Measurements from ENCODE around the gene NALCN.

The NALCN gene

DNA sequence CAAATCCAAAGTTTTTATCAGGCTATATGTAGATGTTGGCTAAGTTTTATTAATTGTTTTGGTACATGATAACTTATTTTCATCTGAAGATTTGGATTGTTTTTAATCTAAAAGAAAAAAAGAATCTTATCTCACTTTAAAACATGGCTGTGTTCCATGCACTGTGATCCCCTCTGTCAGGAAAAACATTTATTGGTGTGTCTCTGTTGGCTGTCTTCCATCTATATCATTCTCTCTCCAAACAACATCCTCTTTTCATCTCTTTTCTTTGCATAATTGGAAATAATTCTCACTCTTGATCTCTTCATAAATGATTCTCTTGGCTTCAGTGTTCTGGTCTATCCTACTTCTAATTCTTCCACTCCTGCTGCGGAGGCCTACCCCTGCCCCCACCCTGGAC, 4.2 kb downstream of the NALCN start:
- no peak for DNase-seq

GRCh38 chr13:101408992-101409656, 7.2 kb downstream of the NALCN start:
- DNase-seq: no peak

DNA sequence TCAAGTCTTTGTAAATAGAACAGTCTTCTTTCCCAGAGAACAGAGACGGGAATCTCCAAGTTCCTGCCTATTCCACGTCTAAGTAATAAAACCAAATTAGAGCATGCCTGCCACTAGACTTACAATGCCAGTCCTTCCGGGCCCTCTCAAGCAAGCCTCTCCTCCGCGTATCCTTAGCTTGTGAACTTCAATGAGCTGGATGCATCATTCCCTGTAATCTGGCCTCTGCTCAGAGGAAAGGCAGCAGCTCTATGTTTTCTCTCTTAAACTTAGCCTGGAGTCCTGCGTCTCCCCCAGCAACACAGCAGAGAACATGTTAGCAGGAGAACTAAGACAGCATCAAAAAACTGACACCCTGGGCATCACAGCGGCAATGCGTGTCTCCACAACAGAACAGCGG, 8.2 kb downstream of the NALCN start:
- no peak for DNase-seq

GRCh38 chr13:101406791-101407190, 9.5 kb downstream of the NALCN start:
- DNase-seq: no peak

GRCh38 chr13:101401196-101401595, 15.1 kb downstream of the NALCN start:
- DNase-seq: no peak

DNA sequence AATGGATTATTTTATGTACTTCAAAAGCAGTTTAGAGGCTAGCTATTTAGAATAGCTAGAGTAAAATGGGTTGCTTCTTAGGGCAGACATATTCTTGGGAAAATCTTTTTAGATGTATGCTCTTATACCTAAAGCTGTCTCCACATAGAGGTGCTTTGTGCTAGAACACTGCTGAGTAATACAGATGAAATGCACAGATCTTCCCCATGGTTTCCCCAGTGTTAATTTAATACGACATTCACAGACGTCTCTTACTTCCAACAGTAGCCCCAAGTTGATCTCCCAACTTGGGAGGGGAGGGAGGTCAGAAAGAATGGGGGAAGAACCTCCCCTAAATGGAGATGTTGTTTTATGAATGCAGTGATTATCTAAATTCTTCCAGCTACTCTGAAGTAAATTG, 16.9 kb downstream of the NALCN start:
- no peak for DNase-seq

DNA sequence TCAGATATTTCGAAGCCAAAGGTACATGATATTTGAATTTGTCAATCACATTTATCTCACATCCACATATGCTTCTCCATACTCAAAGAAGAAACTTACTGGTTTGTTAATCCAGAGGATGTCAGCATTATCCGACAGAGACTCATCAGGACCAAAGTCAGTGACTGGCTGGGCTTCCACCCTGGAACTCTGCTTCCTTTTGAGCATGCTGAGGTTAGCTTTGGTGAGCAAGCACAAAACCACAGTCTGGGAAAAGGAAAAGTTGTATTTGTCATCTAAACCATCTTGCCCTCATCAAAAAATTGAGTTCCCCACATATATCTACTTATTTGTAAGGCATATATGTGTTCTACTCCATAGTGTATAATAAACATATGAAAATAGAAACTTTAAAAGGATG, 17.4 kb downstream of the NALCN start:
- no peak for DNase-seq

DNA sequence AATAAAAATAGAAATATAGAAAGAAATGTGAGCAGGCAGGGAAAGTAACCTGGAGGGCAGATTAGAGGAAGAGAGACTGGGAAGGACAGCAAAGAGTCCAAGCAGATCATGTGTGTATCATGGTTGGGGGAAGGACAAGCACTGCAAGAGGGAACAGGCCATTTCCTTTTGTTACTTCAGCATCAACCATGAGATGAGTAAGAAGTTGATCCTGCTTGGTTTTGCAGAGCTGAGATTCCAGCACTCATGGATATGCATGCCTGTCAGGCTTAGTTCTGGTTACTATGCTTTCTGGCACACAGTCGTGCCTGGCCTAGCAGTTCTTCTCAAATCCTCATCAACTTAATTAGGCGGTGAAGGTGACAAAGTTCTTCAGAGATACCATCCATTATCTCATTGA, 18.1 kb downstream of the NALCN start:
- no peak for DNase-seq

DNA sequence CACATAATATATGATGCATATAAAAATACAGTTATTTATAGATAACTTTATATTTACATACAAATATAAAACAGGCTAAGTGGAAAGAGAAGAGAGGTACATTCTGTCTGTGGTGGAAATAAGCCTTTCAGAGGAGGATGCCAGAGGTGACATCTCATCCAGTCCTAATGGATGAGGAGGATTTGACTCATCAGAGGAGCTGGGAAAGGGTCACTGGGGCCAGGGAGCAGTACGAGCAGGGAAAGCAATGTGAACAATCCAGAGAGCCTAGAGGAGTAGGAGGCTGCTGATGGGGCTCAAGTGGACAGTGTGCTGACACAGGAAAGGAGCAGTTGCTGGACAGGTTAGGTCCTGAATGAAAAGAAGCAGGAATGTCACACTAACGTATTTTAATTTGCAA, 18.6 kb downstream of the NALCN start:
- DNase-seq: no peak

- no peak for DNase-seq
Measured at GRCh38 chr13:101394605-101395004, 21.7 kb downstream of the NALCN start.

GRCh38 chr13:101393140-101393539, 23.2 kb downstream of the NALCN start:
- no peak for DNase-seq

- DNase-seq: no peak
Measured at GRCh38 chr13:101390461-101390860, 25.8 kb downstream of the NALCN start.

DNA sequence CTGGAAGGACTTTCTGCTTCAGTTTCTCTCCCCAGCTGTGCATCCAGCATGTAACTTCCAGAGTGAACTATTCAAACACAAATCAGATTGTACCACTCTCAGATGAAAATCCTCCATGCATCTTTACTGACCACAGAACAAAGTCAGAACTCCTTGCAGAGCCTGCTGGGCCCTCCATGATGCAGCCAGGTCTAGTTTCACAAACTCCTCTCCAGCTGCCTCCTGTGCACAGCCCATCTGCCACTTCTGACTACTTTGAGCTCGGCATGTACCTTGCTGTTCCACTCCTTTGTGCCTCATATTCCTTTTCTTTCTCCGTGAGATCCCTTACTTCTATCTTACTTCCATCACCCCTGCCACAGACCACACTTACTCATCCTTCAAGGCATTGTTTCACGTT, 31.4 kb downstream of the NALCN start:
- no peak for DNase-seq

DNA sequence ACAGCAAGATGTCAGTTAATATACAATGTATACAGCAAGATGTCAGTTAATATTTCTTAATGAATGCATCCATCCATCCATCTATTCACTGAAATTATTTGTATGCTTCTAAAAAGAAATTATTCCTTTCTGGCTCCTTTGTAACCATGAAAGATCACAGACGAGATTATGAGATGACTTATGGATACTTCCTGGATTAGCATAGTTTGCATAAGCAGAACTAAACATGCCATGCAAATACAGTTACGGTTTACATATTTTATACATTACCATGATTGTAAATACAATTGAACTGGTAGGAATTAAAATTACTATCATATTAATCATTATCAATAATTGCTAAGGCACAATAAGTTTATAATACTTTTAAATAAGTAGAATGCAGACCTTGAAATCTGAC, 32.7 kb downstream of the NALCN start:
- DNase-seq: no peak

DNA sequence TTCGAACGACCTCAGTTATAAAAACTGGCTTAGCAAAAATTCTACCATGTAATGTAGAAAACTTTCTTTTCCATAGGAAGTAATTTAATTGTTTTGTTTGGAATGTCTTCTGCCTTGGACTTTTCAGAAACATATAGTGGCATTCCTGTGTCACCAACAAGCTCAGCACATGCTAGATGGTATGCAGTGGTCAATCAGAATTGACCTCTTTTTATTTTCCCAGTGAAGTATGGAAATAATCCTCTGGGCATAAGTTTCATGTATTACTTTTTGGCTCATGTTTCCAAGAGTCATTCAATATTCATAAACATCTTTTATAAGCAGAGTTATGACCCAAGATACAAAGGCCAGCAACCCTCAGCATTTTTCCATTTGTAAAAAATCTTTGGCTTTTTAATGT, 33.6 kb downstream of the NALCN start:
- DNase-seq: no peak

DNA sequence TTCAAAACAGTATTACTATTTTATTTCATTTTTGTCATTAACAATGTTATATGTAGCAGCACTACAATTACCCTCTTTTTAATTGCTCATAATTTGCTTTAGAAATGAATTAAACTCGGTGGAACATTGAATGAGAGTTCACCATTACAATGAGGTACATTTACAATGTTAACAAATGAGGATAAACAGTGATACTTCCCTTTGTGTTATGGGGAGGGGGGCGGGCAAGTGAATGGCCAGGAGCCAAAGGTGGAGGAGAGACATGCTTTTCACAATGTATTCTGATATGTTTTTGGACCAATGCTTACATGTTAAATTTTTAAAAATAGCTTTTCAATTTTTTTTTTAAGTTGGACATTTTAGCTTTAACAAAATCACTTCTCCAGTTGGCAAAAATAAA, 34.2 kb downstream of the NALCN start:
- DNase-seq: no peak

- no peak for DNase-seq
Measured at GRCh38 chr13:101360525-101360924, 55.8 kb downstream of the NALCN start.

DNA sequence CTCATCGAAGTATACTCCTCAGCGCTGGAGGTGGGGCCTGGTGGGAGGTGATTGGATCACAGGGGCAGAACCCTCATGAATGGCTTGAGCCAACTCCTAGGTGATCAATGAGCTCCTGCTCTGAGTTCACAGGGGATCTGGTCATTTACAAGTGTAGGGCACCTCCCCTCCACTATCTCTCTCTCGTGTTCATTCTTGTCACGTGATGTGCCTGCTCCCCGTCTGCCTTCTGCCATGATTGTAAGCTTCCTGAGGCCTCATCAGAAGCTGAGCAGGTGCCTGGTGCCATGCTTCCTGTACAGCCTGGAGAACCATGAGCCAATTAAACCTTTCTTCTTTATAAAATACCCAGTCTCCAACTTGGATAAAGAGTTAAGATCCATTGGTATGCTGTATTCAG, 61.4 kb downstream of the NALCN start:
- DNase-seq: no peak

DNA sequence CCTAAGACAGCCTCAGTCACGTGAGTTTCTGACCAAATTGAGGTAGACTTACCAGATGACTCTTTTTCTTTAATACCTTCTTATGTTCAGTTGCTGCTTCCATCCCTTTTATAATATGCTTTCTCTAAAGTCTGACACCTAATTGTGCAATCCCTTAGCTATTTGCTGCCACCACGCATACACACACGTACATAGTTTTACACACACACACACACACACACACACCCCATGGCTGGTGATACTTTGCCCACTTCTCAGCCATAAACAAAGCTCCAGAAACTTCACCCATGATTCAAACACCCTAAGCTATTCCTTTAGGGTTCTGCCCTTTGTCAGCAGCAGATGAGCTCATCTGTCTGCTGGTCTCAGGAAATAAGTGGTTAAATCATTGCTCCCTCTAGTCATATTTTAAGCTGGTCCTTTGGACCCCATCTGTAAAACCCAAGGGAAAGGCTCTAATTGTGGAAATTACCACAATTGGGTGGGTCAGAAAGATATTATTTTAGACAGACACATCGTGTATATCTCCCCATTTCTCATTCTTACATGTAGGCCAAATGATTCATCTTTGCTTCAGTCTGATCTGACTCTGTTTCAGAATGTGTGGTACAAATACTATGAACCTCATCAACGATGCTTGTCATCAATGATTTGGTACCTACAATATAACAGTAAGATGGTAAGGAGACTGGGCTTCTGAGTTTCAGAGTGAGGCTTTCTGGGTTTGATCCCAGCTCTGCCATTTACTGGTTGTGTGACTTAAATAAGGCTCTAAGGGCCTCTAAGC, 69.2 kb downstream of the NALCN start:
- no peak for DNase-seq

GRCh38 chr13:101346161-101346560, 70.1 kb downstream of the NALCN start:
- no peak for DNase-seq

GRCh38 chr13:101343128-101343787, 73.0 kb downstream of the NALCN start:
- DNase-seq: no peak

- DNase-seq: no peak
Measured at GRCh38 chr13:101341464-101341863, 74.8 kb downstream of the NALCN start.

GRCh38 chr13:101339202-101339601, 77.1 kb downstream of the NALCN start:
- DNase-seq: no peak

DNA sequence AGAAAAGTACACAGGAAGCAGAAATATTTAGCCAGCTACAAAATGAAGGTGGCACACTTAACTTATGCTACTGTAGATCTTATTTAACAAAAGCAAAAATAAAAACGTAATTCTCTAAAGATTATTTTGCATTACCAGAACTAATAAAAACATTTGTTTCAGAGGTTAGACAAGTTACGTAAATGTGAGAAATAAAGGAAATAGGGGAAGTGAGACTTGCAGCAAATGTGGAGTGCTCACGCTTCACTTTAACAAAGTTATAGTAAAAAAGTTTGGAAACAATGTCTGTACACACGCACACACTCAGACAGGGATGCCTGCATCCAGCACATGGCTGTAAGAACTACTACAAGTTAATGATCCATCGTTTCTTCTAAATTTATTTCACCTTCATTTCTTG, 83.7 kb downstream of the NALCN start:
- no peak for DNase-seq

All from GOT3 (cell line).